Measurements from ENCODE around the gene XRCC6.

- TF ChIP-seq POLR2A (IDR thresholded peaks at IDR 0.05) = no peak
- TF ChIP-seq CTCF (IDR thresholded peaks at IDR 0.05) = no peak
- no peak for TF ChIP-seq EP300 (IDR thresholded peaks at IDR 0.05)
Observed at GRCh38 chr22:41650821-41651220, 29.7 kb downstream of the XRCC6 start.
